Spleen (tissue), 11 donors: ENCODE measurements around the gene NXN. TPM values are rescaled to one million over a fixed set of nuclear protein-coding genes. Genes with fewer than 3 reads are reported as not detected.
"Not testable (repeated sequence)": the region's sequence is repeated elsewhere in the genome, so short reads cannot be mapped to it uniquely, and the experiment has no call there.

Source experiments
- DNase-seq: peaks from one replicate; pipeline ENCODE4 v3.0.0-alpha.2; 2020
- H3K27ac ChIP-seq, 8 donors: fragments of 200-600 bp; sonication (generic) in 7 of 8; 1 replicate in 4 of 8; 2 replicates in 4 of 8; pipeline versions ENCODE4 v1.5.0 to v1.8.0; 2016 to 2021; ENCODE audit warnings: inconsistent platforms in 4 of 8, mild to moderate bottlenecking in 4 of 8, moderate library complexity in 1 of 8
- H3K27me3 ChIP-seq, 7 donors: fragments of 200-600 bp; sonication (generic) in 6 of 7; replicated peaks in 1 of 7; 1 replicate in 4 of 7; 2 replicates in 3 of 7; pipeline versions ENCODE4 v1.5.0 to v1.8.0; 2016 to 2021; ENCODE audit warnings: inconsistent platforms in 3 of 7, mild to moderate bottlenecking in 1 of 7
- H3K36me3 ChIP-seq, 6 donors: fragments of 200-600 bp; sonication (generic) in 5 of 6; 1 replicate in 4 of 6; 2 replicates in 2 of 6; pipeline versions ENCODE4 v1.5.0 to v1.8.0; 2016 to 2021; ENCODE audit warnings: inconsistent platforms in 2 of 6
- H3K4me1 ChIP-seq, 6 donors: fragments of 200-600 bp; sonication (generic) in 5 of 6; 1 replicate in 3 of 6; 2 replicates in 3 of 6; pipeline versions ENCODE4 v1.5.0 to v1.8.0; 2016 to 2021; ENCODE audit warnings: inconsistent platforms in 3 of 6
- H3K4me3 ChIP-seq, 8 donors: fragments of 200-600 bp; sonication (generic) in 7 of 8; 1 replicate in 4 of 8; 2 replicates in 4 of 8; pipeline versions ENCODE4 v1.5.0 to v1.8.0; 2016 to 2021; ENCODE audit warnings: inconsistent platforms in 4 of 8, mild to moderate bottlenecking in 4 of 8, moderate library complexity in 2 of 8
- H3K9me3 ChIP-seq, 8 donors: fragments of 200-600 bp; sonication (generic) in 7 of 8; 1 replicate in 4 of 8; 2 replicates in 4 of 8; pipeline versions ENCODE4 v1.5.0 to v1.8.0; 2016 to 2021; ENCODE audit warnings: inconsistent platforms in 4 of 8
- POLR2A ChIP-seq, 3 donors: fragments of 450-650 bp; IDR thresholded peaks; one replicate each; pipeline ENCODE4 v1.5.1; 2017; ENCODE audit warnings: antibody characterized with exemption in 3 of 3, mild to moderate bottlenecking in 1 of 3
- POLR2AphosphoS5 ChIP-seq, 3 donors: sonication (generic); formaldehyde crosslinking; IDR thresholded peaks; one replicate each; pipeline ENCODE4 v1.5.1; 2017; ENCODE audit warnings: antibody characterized with exemption in 3 of 3
- WGBS, 5 donors: extraction: QIAGEN DNeasy Blood & Tissue Kit in 3 of 5; methylation state at CpG; one replicate each; pipeline versions ENCODE4 v1.1.5 to v1.1.7; 2013 to 2018; 5-methylcytosine and 5-hydroxymethylcytosine counted together
- intact Hi-C: fragments of 100-400 bp; cut with DNase I; formaldehyde crosslinking; loops from one replicate; pipeline ENCODE4 v1.15.0; 2023; ENCODE audit warnings: low total_unique reads
- polyA plus RNA-seq, 3 donors: library from polyadenylated mRNA; stranded (reverse); fragments of 200-250 nt; gene quantifications; one replicate each; pipeline ENCODE4 v1.2.1, GENCODE V29; 2013
- total RNA-seq, 7 donors: library from RNA; depleted of rRNA in 3 of 7; stranded (reverse); fragments of >200 nt in 3 of 7; fragmentation: NEBNext Ultra II Directional in 4 of 7; extraction: Animal tissue kit (Norgen Biotek cat#: 25700) in 4 of 7; gene quantifications; one replicate each; pipeline versions ENCODE4 v1.1.0 to v1.2.1, GENCODE V29; 2016 to 2021
- TF ChIP-seq, protein P1 (sequence below), 11 experiments: fragments of 200-600 bp in 7 of 11; fragments of 450-650 bp in 4 of 11; sonication (generic) in 4 of 11; IDR thresholded peaks in 8 of 11; conservative IDR thresholded peaks in 3 of 11; 1 replicate in 7 of 11; 2 replicates in 4 of 11; pipeline versions ENCODE4 v1.4.0 to v1.8.0; 2016 to 2021; ENCODE audit warnings: antibody characterized with exemption in 11 of 11, inconsistent platforms in 4 of 11, mild to moderate bottlenecking in 1 of 11
- donor health status: healthy with polysubstance abuse.
- donor health status: DM: no; HTN: no; CAD: no; lungs with moderate emphysema.
- donor health status: DM: no; HTN: no; CAD: no.
- donor health status: Bipolar disorder and iron deficiency.
- donor health status: healthy.
- donor health status: DM: no; HTN: no; CAD: no.
- donor health status: DM: yes; HTN: yes; CAD: no.

Gene NXN
- total and polyA plus RNA-seq, 10 donors: 3.9 to 21.4 (median 10.3) TPM

DNA sequence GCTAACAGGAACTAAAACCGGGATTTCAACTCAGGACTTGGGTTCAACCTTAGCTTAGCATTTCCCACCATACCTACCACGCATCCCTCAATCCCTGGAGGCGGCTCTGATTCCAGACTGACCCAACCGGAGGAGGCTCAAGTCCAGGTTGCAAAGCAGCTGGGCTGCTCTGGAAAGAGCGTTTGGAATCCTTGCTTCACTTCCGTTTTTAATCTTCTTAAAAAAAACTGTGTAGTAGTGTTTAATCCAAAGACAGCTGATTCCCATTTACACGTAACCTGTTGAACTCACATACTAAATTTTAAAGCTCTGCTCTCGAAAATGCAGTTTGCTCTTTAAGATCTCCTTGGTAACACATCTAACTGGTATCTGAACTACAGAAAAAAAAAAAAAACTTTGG lies 50.0 kb downstream of the NXN start:
- WGBS, 5 donors: 78 to 88% (median 85%) methylated on average over 8 of the region's 8 CpGs
- intact Hi-C loops: no loop called here
- H3K27ac ChIP-seq: no peak overlapping the region
- no peak overlapping the region for H3K4me3 ChIP-seq
- no peaks in the 10 kb centered on the region for H3K9me3 ChIP-seq
- H3K36me3 ChIP-seq: no peaks in the 10 kb centered on the region
- no peaks in the 10 kb centered on the region for H3K4me1 ChIP-seq
- peaks cover 0 to 6% (median 0%) of the 10 kb centered on the region in 7 donors for H3K27me3 ChIP-seq
- TF ChIP-seq POLR2A (IDR thresholded peaks at IDR 0.05): no peak
- TF ChIP-seq POLR2AphosphoS5 (IDR thresholded peaks at IDR 0.05): no peak
- TF ChIP-seq, protein P1, sequence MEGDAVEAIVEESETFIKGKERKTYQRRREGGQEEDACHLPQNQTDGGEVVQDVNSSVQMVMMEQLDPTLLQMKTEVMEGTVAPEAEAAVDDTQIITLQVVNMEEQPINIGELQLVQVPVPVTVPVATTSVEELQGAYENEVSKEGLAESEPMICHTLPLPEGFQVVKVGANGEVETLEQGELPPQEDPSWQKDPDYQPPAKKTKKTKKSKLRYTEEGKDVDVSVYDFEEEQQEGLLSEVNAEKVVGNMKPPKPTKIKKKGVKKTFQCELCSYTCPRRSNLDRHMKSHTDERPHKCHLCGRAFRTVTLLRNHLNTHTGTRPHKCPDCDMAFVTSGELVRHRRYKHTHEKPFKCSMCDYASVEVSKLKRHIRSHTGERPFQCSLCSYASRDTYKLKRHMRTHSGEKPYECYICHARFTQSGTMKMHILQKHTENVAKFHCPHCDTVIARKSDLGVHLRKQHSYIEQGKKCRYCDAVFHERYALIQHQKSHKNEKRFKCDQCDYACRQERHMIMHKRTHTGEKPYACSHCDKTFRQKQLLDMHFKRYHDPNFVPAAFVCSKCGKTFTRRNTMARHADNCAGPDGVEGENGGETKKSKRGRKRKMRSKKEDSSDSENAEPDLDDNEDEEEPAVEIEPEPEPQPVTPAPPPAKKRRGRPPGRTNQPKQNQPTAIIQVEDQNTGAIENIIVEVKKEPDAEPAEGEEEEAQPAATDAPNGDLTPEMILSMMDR (IDR thresholded peaks at IDR 0.05 in 8 of 11, conservative IDR thresholded peaks at IDR 0.05 in 3 of 11): no peak
- no peak for DNase-seq

DNA sequence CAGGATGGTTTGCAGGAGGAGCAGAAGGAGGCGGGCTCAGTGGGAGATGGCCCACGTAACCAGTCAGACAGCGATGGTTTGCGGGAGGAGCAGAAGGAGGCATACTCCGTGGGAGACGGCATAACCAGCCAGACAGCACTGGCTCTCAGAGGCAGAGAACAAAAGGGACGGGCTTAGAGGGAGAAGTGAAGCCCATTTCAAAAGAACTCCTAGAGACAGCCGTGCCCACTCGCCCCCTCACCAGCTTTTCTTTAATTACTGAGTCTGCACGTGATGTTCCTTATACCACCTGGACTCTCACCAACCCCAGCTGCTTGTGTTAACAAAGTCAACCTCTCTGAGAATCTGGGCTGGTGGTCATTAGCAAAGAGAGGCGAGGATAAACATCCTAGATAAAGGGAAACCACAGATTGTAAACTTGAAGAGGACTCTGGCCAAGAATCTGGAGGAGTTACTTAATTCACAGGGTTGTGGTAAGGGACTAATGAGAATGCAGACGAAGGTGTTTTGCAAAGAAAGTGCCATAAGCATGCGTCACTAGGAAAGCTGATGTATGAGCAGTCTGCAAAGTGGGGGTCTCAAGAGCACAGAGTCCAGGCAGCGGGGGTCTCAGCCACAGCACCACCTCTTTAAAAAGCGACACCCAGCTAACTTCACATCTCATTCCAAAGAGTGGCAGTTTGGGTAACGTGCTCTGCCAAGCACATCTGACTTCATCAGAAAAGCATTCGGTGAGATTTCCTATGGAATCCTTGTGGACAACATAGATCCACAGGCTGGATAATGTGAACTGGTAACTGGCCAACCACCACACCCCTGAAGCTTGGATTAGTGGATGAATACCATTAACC lies 51.7 kb downstream of the NXN start:
- no peak for DNase-seq
- TF ChIP-seq POLR2A (IDR thresholded peaks at IDR 0.05) (no peak), POLR2AphosphoS5 (IDR thresholded peaks at IDR 0.05) (no peak)
- TF ChIP-seq, protein P1 (IDR thresholded peaks at IDR 0.05 in 8 of 11, conservative IDR thresholded peaks at IDR 0.05 in 3 of 11): no peak
- intact Hi-C loops: no loop called here

DNA sequence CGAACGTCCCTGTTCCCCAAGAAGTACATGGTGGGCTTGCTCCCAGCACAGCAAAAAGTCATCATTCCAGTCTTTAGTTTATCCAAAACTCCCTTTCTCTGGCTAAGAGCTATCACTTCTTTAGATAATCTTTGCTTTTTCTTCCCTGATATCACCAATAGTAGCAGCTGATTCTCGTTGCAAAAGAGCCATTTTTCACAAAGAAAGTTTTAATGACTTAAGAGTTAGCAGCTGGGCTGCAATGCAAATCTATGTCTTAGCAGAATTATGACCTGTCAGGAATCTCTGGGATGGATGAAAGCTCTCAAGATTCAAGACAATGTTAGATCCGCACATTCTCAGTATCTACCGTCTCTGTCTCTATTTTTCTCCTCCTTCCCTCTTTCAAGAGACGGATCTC lies 53.8 kb downstream of the NXN start:
- H3K36me3 ChIP-seq: no peaks in the 10 kb centered on the region
- WGBS, 5 donors: 80 to 85% (median 83%) methylated on average over 6 of the region's 6 CpGs
- no peak for DNase-seq
- intact Hi-C loops: no loop called here
- H3K27me3 ChIP-seq: peaks cover 0 to 6% (median 0%) of the 10 kb centered on the region in 7 donors
- no peaks in the 10 kb centered on the region for H3K4me1 ChIP-seq
- TF ChIP-seq POLR2AphosphoS5 (IDR thresholded peaks at IDR 0.05): no peak
- no peak for TF ChIP-seq POLR2A (IDR thresholded peaks at IDR 0.05)
- H3K9me3 ChIP-seq: no peaks in the 10 kb centered on the region
- no peak overlapping the region for H3K4me3 ChIP-seq
- no peak overlapping the region for H3K27ac ChIP-seq

More for the DNA sequence above, 51.7 kb downstream of the NXN start:
- Histone ChIP-seq H3K9me3 (no peaks in the 10 kb centered on the region), H3K4me3 (no peak overlapping the region), H3K4me1 (no peaks in the 10 kb centered on the region), H3K27ac (no peak overlapping the region), H3K27me3 (peaks cover 0 to 6% (median 0%) of the 10 kb centered on the region in 7 donors), H3K36me3 (no peaks in the 10 kb centered on the region)
- WGBS, 5 donors: 72 to 76% (median 73%) methylated on average over 17 of the region's 17 CpGs

DNA sequence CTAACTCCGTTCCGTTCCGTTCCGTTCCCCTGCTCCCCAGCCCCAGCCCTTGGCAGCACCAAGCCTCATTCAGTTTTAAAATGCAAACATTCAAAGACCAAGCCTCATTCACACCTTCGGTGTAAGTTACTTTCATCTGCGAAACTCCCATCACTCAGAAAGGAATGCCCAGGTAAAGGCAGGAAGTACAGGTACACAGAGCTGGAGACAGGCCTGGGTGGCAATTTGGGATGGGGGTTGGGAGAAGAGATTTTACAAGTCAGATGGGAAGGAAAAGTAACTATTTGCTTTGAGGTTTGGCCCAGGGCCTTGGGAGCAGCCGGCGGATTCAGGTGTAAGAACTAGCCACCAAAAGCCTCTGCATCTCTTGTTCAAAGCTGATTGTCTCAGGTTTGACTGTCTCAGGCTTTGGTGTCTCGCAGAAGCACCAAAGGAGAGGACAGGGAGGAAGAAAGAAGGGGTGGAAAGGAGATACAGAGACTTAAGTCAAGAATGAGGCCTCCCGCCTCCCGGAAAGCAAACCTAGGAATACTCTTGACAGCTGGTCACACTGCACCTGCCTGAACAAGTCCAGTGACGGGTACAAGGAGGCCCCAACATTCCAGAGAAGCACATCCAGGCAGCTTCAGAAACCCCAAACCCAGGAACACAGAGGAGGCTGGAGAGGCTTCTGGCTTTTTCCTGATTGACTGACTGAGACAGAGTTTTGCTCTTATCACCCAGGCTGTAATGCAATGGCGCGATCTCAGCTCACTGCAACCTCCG lies 54.7 kb downstream of the NXN start:
- no peak overlapping the region for H3K4me3 ChIP-seq
- H3K27me3 ChIP-seq: peaks cover 0 to 6% (median 0%) of the 10 kb centered on the region in 7 donors
- no peaks in the 10 kb centered on the region for H3K36me3 ChIP-seq
- DNase-seq: no peak
- no peaks in the 10 kb centered on the region for H3K4me1 ChIP-seq
- 79 to 85% (median 81%) methylated on average over 14 to 15 of the region's 15 CpGs for WGBS, 5 donors
- intact Hi-C loops: no loop called here
- no peak for TF ChIP-seq POLR2AphosphoS5 (IDR thresholded peaks at IDR 0.05)
- TF ChIP-seq, protein P1 (IDR thresholded peaks at IDR 0.05 in 8 of 11, conservative IDR thresholded peaks at IDR 0.05 in 3 of 11): no peak
- TF ChIP-seq POLR2A (IDR thresholded peaks at IDR 0.05): no peak
- H3K9me3 ChIP-seq: no peaks in the 10 kb centered on the region
- no peak overlapping the region for H3K27ac ChIP-seq

DNA sequence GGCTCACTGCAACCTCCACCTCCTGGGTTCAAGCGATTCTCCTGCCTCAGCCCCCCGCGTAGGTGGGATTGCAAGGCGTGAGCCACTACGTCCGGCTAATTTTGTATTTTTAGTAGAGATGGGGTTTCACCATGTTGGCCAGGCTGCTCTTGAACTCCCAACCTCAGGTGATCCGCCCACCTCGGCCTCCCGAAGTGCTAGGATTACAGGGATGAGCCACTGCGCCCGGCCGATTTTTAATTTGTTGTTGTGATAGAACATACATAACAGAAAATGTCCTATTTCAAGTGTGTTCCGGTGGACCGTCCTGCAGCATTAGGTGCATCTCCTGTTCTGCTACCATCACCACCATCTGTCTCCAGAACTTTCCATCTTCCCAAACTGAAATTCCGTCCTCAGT lies 55.3 kb downstream of the NXN start:
- H3K4me3 ChIP-seq, H3K9me3 ChIP-seq, DNase-seq, H3K36me3 ChIP-seq, intact Hi-C loops, H3K4me1 ChIP-seq, H3K27ac ChIP-seq, H3K27me3 ChIP-seq: not testable (repeated sequence)
- 84 to 93% (median 90%) methylated on average over 15 of the region's 15 CpGs for WGBS, 5 donors
